ENCODE results near the gene SLC1A4.
"Not testable (repeated sequence)": the region's sequence is repeated elsewhere in the genome, so short reads cannot be mapped to it uniquely, and the experiment has no call there.

Gene SLC1A4

DNA sequence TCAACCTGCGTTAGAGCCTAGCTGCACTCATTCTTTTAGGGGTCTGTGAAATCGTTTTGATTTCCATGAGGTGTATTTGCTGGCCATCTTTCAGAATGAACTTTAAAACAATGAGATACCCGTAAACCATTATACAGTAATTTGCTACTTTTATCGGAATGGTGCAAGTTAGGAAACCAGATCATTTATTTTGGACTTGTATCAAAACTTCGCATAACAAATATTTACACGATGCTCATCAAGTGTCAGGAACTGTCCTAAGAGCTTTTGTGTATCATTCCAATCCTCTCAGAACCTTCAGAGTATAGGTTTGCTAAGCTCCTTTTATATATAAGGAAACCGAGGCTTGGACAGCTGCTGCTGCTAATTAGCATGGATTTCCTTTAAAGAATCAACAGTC is 22.4 kb upstream of the SLC1A4 start (continued):
- TF ChIP-seq, protein P1, sequence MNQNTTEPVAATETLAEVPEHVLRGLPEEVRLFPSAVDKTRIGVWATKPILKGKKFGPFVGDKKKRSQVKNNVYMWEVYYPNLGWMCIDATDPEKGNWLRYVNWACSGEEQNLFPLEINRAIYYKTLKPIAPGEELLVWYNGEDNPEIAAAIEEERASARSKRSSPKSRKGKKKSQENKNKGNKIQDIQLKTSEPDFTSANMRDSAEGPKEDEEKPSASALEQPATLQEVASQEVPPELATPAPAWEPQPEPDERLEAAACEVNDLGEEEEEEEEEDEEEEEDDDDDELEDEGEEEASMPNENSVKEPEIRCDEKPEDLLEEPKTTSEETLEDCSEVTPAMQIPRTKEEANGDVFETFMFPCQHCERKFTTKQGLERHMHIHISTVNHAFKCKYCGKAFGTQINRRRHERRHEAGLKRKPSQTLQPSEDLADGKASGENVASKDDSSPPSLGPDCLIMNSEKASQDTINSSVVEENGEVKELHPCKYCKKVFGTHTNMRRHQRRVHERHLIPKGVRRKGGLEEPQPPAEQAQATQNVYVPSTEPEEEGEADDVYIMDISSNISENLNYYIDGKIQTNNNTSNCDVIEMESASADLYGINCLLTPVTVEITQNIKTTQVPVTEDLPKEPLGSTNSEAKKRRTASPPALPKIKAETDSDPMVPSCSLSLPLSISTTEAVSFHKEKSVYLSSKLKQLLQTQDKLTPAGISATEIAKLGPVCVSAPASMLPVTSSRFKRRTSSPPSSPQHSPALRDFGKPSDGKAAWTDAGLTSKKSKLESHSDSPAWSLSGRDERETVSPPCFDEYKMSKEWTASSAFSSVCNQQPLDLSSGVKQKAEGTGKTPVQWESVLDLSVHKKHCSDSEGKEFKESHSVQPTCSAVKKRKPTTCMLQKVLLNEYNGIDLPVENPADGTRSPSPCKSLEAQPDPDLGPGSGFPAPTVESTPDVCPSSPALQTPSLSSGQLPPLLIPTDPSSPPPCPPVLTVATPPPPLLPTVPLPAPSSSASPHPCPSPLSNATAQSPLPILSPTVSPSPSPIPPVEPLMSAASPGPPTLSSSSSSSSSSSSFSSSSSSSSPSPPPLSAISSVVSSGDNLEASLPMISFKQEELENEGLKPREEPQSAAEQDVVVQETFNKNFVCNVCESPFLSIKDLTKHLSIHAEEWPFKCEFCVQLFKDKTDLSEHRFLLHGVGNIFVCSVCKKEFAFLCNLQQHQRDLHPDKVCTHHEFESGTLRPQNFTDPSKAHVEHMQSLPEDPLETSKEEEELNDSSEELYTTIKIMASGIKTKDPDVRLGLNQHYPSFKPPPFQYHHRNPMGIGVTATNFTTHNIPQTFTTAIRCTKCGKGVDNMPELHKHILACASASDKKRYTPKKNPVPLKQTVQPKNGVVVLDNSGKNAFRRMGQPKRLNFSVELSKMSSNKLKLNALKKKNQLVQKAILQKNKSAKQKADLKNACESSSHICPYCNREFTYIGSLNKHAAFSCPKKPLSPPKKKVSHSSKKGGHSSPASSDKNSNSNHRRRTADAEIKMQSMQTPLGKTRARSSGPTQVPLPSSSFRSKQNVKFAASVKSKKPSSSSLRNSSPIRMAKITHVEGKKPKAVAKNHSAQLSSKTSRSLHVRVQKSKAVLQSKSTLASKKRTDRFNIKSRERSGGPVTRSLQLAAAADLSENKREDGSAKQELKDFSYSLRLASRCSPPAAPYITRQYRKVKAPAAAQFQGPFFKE (tag by site-specific recombination; IDR thresholded peaks at IDR 0.05; ENCODE audit: borderline replicate concordance), result no peak
- TF ChIP-seq ZNF433 (tag by site-specific recombination; IDR thresholded peaks at IDR 0.05; ENCODE audit: low read depth), result no peak

- CTCF ChIA-PET, result no interaction called here
- H3K9me3 ChIP-seq (ENCODE audit: control insufficient read depth, insufficient read depth, low read depth, low read length), result no peaks in the 10 kb centered on the region
- POLR2A ChIA-PET, result no interaction called here
- no peak overlapping the region for H3K27ac ChIP-seq (ENCODE audit: extremely low read depth, low read depth, low read length)
- no peaks in the 10 kb centered on the region for H3K36me3 ChIP-seq (ENCODE audit: control insufficient read depth in 2 of 2, insufficient read depth in 1 of 2, low read length in 2 of 2)
- no peak for TF ChIP-seq ZNF138 (tag by site-specific recombination; IDR thresholded peaks at IDR 0.05; ENCODE audit: borderline replicate concordance)
- TF ChIP-seq ZBTB48 (tag by site-specific recombination; IDR thresholded peaks at IDR 0.05), result no peak
- TF ChIP-seq ZNF221 (tag by site-specific recombination; IDR thresholded peaks at IDR 0.05; ENCODE audit: borderline replicate concordance), result no peak
- no peak for TF ChIP-seq ZIC2 (tag by site-specific recombination; IDR thresholded peaks at IDR 0.05)
- TF ChIP-seq ZNF23 (tag by site-specific recombination; IDR thresholded peaks at IDR 0.05; ENCODE audit: borderline replicate concordance), result no peak
- TF ChIP-seq, protein P2, sequence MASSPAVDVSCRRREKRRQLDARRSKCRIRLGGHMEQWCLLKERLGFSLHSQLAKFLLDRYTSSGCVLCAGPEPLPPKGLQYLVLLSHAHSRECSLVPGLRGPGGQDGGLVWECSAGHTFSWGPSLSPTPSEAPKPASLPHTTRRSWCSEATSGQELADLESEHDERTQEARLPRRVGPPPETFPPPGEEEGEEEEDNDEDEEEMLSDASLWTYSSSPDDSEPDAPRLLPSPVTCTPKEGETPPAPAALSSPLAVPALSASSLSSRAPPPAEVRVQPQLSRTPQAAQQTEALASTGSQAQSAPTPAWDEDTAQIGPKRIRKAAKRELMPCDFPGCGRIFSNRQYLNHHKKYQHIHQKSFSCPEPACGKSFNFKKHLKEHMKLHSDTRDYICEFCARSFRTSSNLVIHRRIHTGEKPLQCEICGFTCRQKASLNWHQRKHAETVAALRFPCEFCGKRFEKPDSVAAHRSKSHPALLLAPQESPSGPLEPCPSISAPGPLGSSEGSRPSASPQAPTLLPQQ (tag by site-specific recombination; IDR thresholded peaks at IDR 0.05), result no peak
- TF ChIP-seq, protein P3, sequence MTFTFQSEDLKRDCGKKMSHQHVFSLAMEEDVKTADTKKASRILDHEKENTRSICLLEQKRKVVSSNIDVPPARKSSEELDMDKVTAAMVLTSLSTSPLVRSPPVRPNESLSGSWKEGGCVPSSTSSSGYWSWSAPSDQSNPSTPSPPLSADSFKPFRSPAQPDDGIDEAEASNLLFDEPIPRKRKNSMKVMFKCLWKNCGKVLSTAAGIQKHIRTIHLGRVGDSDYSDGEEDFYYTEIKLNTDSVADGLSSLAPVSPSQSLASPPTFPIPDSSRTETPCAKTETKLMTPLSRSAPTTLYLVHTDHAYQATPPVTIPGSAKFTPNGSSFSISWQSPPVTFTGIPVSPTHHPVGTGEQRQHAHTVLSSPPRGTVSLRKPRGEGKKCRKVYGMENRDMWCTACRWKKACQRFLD (tag by site-specific recombination; IDR thresholded peaks at IDR 0.05), result no peak
- no peak for TF ChIP-seq ZNF10 (tag by site-specific recombination; IDR thresholded peaks at IDR 0.05)
- TF ChIP-seq, protein P4, sequence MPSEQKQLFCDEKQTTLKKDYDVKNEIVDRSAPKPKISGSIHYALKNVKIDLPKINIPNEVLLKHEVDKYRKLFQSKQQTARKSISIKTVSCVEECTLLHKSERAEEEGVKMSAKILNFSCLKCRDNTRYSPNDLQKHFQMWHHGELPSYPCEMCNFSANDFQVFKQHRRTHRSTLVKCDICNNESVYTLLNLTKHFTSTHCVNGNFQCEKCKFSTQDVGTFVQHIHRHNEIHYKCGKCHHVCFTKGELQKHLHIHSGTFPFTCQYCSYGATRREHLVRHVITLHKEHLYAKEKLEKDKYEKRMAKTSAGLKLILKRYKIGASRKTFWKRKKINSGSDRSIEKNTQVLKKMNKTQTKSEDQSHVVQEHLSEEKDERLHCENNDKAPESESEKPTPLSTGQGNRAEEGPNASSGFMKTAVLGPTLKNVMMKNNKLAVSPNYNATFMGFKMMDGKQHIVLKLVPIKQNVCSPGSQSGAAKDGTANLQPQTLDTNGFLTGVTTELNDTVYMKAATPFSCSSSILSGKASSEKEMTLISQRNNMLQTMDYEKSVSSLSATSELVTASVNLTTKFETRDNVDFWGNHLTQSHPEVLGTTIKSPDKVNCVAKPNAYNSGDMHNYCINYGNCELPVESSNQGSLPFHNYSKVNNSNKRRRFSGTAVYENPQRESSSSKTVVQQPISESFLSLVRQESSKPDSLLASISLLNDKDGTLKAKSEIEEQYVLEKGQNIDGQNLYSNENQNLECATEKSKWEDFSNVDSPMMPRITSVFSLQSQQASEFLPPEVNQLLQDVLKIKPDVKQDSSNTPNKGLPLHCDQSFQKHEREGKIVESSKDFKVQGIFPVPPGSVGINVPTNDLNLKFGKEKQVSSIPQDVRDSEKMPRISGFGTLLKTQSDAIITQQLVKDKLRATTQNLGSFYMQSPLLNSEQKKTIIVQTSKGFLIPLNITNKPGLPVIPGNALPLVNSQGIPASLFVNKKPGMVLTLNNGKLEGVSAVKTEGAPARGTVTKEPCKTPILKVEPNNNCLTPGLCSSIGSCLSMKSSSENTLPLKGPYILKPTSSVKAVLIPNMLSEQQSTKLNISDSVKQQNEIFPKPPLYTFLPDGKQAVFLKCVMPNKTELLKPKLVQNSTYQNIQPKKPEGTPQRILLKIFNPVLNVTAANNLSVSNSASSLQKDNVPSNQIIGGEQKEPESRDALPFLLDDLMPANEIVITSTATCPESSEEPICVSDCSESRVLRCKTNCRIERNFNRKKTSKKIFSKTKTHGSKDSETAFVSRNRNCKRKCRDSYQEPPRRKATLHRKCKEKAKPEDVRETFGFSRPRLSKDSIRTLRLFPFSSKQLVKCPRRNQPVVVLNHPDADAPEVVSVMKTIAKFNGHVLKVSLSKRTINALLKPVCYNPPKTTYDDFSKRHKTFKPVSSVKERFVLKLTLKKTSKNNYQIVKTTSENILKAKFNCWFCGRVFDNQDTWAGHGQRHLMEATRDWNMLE (tag by site-specific recombination; conservative IDR thresholded peaks at IDR 0.05; ENCODE audit: low read depth), result no peak
- no peak for TF ChIP-seq ZNF843 (tag by site-specific recombination; IDR thresholded peaks at IDR 0.05)
- H3K4me3 ChIP-seq (ENCODE audit: low read depth, low read length), result no peak overlapping the region
- no peaks in the 10 kb centered on the region for H3K4me1 ChIP-seq (ENCODE audit: control insufficient read depth, insufficient read depth, low read length)
Observed at GRCh38 chr2:64967601-64968000, 21.6 kb upstream of the SLC1A4 start.

DNA sequence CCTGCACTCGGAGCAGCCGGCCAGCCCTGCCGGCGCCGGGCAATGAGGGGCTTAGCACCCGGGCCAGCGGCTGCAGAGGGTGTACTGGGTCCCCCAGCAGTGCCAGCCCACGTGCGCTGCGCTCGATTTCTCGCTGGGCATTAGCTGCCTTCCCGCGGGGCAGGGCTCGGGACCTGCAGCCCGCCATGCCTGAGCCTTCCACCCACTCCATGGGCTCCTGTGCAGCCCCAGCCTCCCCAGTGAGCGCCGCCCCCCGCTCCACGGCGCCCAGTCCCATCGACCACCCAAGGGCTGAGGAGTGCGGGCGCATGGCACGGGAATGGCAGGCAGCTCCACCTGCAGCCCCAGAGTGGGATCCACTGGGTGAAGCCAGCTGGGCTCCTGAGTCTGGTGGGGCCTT is 20.1 kb upstream of the SLC1A4 start:
- H3K27ac ChIP-seq (ENCODE audit: extremely low read depth, low read depth, low read length); H3K4me1 ChIP-seq (ENCODE audit: control insufficient read depth, insufficient read depth, low read length); H3K36me3 ChIP-seq (ENCODE audit: control insufficient read depth in 2 of 2, insufficient read depth in 1 of 2, low read length in 2 of 2); POLR2A ChIA-PET; H3K4me3 ChIP-seq (ENCODE audit: low read depth, low read length); H3K9me3 ChIP-seq (ENCODE audit: control insufficient read depth, insufficient read depth, low read depth, low read length): not testable (repeated sequence)
- CTCF ChIA-PET, result interaction anchor here (0.6 kb wide), 1 partner anchor 9 kb away, joined by 4 read pairs; no protein-coding TSS in a partner anchor

All from HEK293 (cell line).